PFSK-1 (cell line): ENCODE results near the gene ASMTL.

Source experiments
- FOXP2 ChIP-seq: optimal IDR thresholded peaks from 2 replicates; pipeline ENCODE3; 2011; ENCODE audit warnings: borderline replicate concordance, control low read depth, inconsistent platforms; ENCODE audit not compliant: insufficient read depth; ENCODE audit errors: extremely low read length, extremely low read depth
- POLR2AphosphoS5 ChIP-seq: IDR thresholded peaks from 2 replicates; pipeline ENCODE4 v1.6.1; 2012; ENCODE audit warnings: low read depth, mild to moderate bottlenecking, control low read depth, low read length, moderate library complexity
- REST ChIP-seq, 2 experiments: IDR thresholded peaks; 2 replicates each; pipeline versions ENCODE4 v1.6.1 to v1.8.0; 2011 to 2012; ENCODE audit warnings: low read depth in 2 of 2, low read length in 2 of 2, control low read depth in 1 of 2, inconsistent platforms in 1 of 2, mild to moderate bottlenecking in 1 of 2, moderate library complexity in 1 of 2; ENCODE audit not compliant: insufficient read depth in 1 of 2
- SIN3A ChIP-seq: IDR thresholded peaks from 2 replicates; pipeline ENCODE4 v1.6.1; 2012; ENCODE audit warnings: mild to moderate bottlenecking, low read length, moderate library complexity, borderline replicate concordance; ENCODE audit not compliant: insufficient read depth
- TAF1 ChIP-seq: IDR thresholded peaks from 2 replicates; pipeline ENCODE4 v1.6.1; 2012; ENCODE audit warnings: low read length, control low read depth, borderline replicate concordance; ENCODE audit not compliant: insufficient read depth

The ASMTL gene

GRCh38 chrX:1411326-1411725 lies 41.4 kb downstream of the ASMTL start:
- TF ChIP-seq FOXP2 (no peak), POLR2AphosphoS5 (no peak), TAF1 (no peak), SIN3A (no peak), REST (IDR thresholded peaks at IDR 0.05; ENCODE audit: insufficient read depth in 1 of 2, low read depth in 2 of 2, low read length in 2 of 2) (no peak)

- no peak for TF ChIP-seq POLR2AphosphoS5
- TF ChIP-seq SIN3A, result no peak
- no peak for TF ChIP-seq FOXP2
- TF ChIP-seq TAF1, result no peak
Observed at GRCh38 chrX:1407035-1407434, 45.7 kb downstream of the ASMTL start.

- TF ChIP-seq POLR2AphosphoS5, result no peak
- no peak for TF ChIP-seq TAF1
- no peak for TF ChIP-seq REST (IDR thresholded peaks at IDR 0.05; ENCODE audit: insufficient read depth in 1 of 2, low read depth in 2 of 2, low read length in 2 of 2)
- TF ChIP-seq SIN3A, result no peak
- TF ChIP-seq FOXP2, result no peak
Observed at GRCh38 chrX:1403228-1403627, 49.5 kb downstream of the ASMTL start.

- TF ChIP-seq TAF1 (no peak), POLR2AphosphoS5 (no peak), REST (IDR thresholded peaks at IDR 0.05; ENCODE audit: insufficient read depth in 1 of 2, low read depth in 2 of 2, low read length in 2 of 2) (no peak), FOXP2 (no peak), SIN3A (no peak)
Observed at GRCh38 chrX:1401611-1402430, 50.9 kb downstream of the ASMTL start.

- no peak for TF ChIP-seq TAF1
- TF ChIP-seq SIN3A, result no peak
Observed at GRCh38 chrX:1400742-1401471, 51.8 kb downstream of the ASMTL start.

- TF ChIP-seq FOXP2 (no peak), REST (IDR thresholded peaks at IDR 0.05; ENCODE audit: insufficient read depth in 1 of 2, low read depth in 2 of 2, low read length in 2 of 2) (no peak), POLR2AphosphoS5 (no peak), TAF1 (no peak), SIN3A (no peak)
Observed at GRCh38 chrX:1400049-1400448, 52.7 kb downstream of the ASMTL start.
